GM19438 (cell line): ENCODE results near the gene ITGA4.

Experiments
- ATAC-seq: cut with Tn5 transposase; IDR thresholded peaks from one replicate; pipeline ENCODE4 v1.9.1; 2021; ENCODE audit warnings: low read depth; ENCODE audit not compliant: unreplicated experiment

ITGA4 gene

GRCh38 chr2:181485638-181485946, 28.4 kb downstream of the ITGA4 start:
- ATAC-seq, result no peak

- ATAC-seq, result no peak
Measured at GRCh38 chr2:181499231-181499630, 42.0 kb downstream of the ITGA4 start.

GRCh38 chr2:181500201-181500600, 43.0 kb downstream of the ITGA4 start:
- ATAC-seq, result no peak

- no peak for ATAC-seq
Measured at GRCh38 chr2:181515719-181516118, 58.5 kb downstream of the ITGA4 start.

- no peak for ATAC-seq
Measured at GRCh38 chr2:181516992-181517391, 59.8 kb downstream of the ITGA4 start.

GRCh38 chr2:181517685-181518301, 60.6 kb downstream of the ITGA4 start:
- no peak for ATAC-seq

GRCh38 chr2:181520253-181520652, 63.1 kb downstream of the ITGA4 start:
- no peak for ATAC-seq

- ATAC-seq, result no peak
Measured at GRCh38 chr2:181523756-181524155, 66.6 kb downstream of the ITGA4 start.

GRCh38 chr2:181526014-181526413, 68.8 kb downstream of the ITGA4 start:
- ATAC-seq, result no peak

- ATAC-seq, result no peak
Measured at GRCh38 chr2:181527058-181527457, 69.9 kb downstream of the ITGA4 start.

GRCh38 chr2:181528441-181528840, 71.3 kb downstream of the ITGA4 start:
- ATAC-seq, result no peak

GRCh38 chr2:181536730-181537129, 79.5 kb downstream of the ITGA4 start:
- ATAC-seq, result no peak

- ATAC-seq, result no peak
Measured at GRCh38 chr2:181540421-181540820, 83.2 kb downstream of the ITGA4 start.

- no peak for ATAC-seq
Measured at GRCh38 chr2:181542170-181542569, 85.0 kb downstream of the ITGA4 start.

- ATAC-seq, result no peak
Measured at GRCh38 chr2:181546086-181546485, 88.9 kb downstream of the ITGA4 start.

- ATAC-seq, result no peak
Measured at GRCh38 chr2:181552808-181553207, 95.6 kb downstream of the ITGA4 start.

- ATAC-seq, result no peak
Measured at GRCh38 chr2:181553244-181553643, 96.1 kb downstream of the ITGA4 start.

GRCh38 chr2:181554061-181554830, 97.1 kb downstream of the ITGA4 start:
- ATAC-seq, result no peak

- ATAC-seq, result no peak
Measured at GRCh38 chr2:181558371-181558770, 101.2 kb downstream of the ITGA4 start.

GRCh38 chr2:181563101-181563692, 106.0 kb downstream of the ITGA4 start:
- no peak for ATAC-seq

GRCh38 chr2:181566334-181567032, 109.3 kb downstream of the ITGA4 start:
- no peak for ATAC-seq
